Measurements from ENCODE around the gene ABT1. TPM values are rescaled to one million over a fixed set of nuclear protein-coding genes. Genes with fewer than 3 reads are reported as not detected.
"Not testable (repeated sequence)": the region's sequence is repeated elsewhere in the genome, so short reads cannot be mapped to it uniquely, and the experiment has no call there.

Gene ABT1
- total RNA-seq (10 to 100 TPM; 10.7 TPM), polyA plus RNA-seq (10 to 100 TPM in 1 of 2 donors, 1 to 10 TPM in 1; 8.4 to 10.3 TPM)
- long read RNA-seq, donor 1, transcript ABT1-201 (3 exons, 2,949 nt) = major isoform, 86 of 87 reads
- long read RNA-seq, donor 1, partial matches to known transcripts = 0 of 87 reads
- long read RNA-seq, donor 1, other reads (novel, unspliced or antisense) = 1 of 87 reads
- long read RNA-seq, donor 2, transcript ABT1-201 (3 exons, 2,949 nt) = major isoform, 14 of 17 reads
- long read RNA-seq, donor 2, partial matches to known transcripts = 1 of 17 reads
- long read RNA-seq, donor 2, other reads (novel, unspliced or antisense) = 2 of 17 reads

DNA sequence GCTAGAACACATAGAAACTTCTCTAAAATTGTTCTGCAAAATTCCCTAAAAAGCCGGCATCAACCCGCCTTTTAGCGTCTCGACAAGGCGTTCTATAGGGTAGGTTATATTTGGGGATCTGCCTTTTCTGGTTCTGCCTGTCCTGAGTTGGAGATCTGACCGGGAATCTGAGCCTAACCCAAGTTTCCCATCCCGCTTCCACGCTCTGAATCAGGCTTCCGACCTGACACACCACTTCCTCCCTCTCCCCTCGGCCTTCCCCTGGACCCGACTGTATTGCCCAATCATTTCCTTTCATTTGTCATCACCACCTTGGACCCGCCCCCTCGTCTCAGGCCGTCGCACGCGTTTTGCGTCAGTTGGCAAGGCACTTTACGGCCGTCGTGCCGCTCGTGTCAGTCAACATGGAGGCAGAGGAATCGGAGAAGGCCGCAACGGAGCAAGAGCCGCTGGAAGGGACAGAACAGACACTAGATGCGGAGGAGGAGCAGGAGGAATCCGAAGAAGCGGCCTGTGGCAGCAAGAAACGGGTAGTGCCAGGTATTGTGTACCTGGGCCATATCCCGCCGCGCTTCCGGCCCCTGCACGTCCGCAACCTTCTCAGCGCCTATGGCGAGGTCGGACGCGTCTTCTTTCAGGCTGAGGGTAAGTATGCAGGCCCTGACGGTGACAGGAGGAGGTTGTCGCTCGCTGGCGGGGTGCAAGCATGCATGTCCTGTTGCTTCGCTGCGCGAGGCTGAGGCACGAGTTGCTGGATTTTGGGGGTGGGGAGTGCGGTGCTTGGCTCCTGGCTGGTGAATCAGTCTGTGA is at the start of gene ABT1:
Gene ABT1, plus strand, starts transcription at position 375 of the 810 bp plus-strand sequence. Its CDS starts 30 bp downstream, at position 405.
- Histone ChIP-seq H3K27me3 (ENCODE audit: control insufficient read depth in 1 of 2, insufficient read depth in 2 of 2, low read length in 1 of 2) (peaks cover 0 to 2% of the 10 kb centered on the region in 2 donors), H3K4me3 (ENCODE audit: low read length in 2 of 2) (peak within 1 kb of the TSS; percentile 61 to 74), H3K27ac (ENCODE audit: low read depth in 1 of 2, low read length in 2 of 2) (peak within 1 kb of the TSS in 1 of 2 donors; percentile 64), H3K4me1 (ENCODE audit: control insufficient read depth in 1 of 2, insufficient read depth in 2 of 2, low read length in 2 of 2) (peaks cover 0 to 3% of the 10 kb centered on the region in 2 donors), H3K36me3 (ENCODE audit: control insufficient read depth in 1 of 2, insufficient read depth in 2 of 2, low read length in 1 of 2) (peaks cover 0 to 3% of the 10 kb centered on the region in 2 donors), H3K9me3 (ENCODE audit: control insufficient read depth, low read length) (no peaks in the 10 kb centered on the region)
- peak; percentile 98 for ATAC-seq (ENCODE audit: low FRiP score)
- 0 to 1% methylated on average over 51 of the region's 51 CpGs for WGBS, 2 donors
- intact Hi-C loops (cut with DNase I) = loop anchor here in 1 of 2 donors (10.0 kb wide), 1 partner anchor 548 kb away; a partner anchor contains a TSS
- DNase-seq = peak; percentile 99

DNA sequence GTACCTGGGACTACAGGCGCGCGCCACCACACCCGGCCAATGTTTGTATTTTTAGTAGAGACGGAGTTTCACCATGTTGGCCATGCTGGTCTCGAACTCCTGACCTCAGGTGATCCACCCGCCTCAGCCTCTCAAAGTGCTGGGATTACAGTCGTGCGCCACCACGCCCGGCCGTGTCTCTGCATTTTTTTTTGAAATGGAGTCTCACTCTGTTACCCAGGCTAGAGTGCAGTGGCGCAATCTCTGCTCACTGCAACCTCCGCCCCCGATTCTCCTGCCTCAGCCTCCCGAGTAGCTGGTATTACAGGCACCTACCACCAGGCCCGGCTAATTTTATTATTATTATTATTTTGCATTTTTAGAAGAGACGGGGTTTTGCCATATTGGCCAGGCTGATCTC is 49.4 kb upstream of the ABT1 start:
- H3K4me3 ChIP-seq (ENCODE audit: low read length in 2 of 2); H3K4me1 ChIP-seq (ENCODE audit: control insufficient read depth in 1 of 2, insufficient read depth in 2 of 2, low read length in 2 of 2); H3K36me3 ChIP-seq (ENCODE audit: control insufficient read depth in 1 of 2, insufficient read depth in 2 of 2, low read length in 1 of 2); H3K27ac ChIP-seq (ENCODE audit: low read depth in 1 of 2, low read length in 2 of 2); H3K9me3 ChIP-seq (ENCODE audit: control insufficient read depth, low read length); DNase-seq; ATAC-seq (ENCODE audit: low FRiP score); intact Hi-C loops (cut with DNase I); H3K27me3 ChIP-seq (ENCODE audit: control insufficient read depth in 1 of 2, insufficient read depth in 2 of 2, low read length in 1 of 2): not testable (repeated sequence)
- WGBS, 2 donors = 93 to 95% methylated on average over 18 of the region's 18 CpGs

DNA sequence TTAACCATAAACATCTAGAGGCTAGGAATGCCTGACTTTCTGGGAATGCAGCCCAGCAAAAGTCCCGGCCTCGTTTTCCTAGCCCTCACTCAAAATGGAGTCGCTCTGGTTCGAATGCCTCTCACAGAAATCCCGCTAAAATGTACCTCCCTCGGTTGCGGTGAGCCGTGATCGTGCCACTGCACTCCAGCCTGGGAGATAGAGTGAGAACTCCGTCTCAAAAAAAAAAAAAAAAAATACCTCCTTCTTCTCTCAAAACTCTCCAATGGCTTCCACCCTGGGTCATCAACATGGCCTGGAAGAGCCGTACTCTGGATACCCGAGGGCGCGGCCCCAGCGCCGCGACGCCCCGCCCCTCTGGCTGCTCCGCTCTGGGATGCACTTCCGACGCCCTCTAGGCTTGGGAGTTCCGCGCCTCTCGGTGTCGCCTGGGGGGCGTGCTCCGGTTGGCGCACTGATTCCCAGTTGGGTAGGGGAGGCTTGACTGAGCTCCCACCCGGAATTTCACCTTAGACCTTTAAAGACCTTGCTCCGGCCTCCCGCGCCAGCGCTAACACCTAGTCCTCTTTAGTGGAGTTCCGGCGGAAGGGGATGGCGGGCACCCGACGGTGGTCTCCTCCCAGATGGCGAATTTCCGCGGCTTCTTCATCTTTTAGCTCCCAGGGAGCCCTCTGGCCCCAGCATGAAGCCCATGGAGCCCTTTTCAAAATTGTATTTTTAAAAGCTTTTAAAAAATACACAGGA is 46.3 kb upstream of the ABT1 start:
- intact Hi-C loops (cut with DNase I) = loop anchor here in 1 of 2 donors (10.0 kb wide), 1 partner anchor 376 kb away; no protein-coding TSS in a partner anchor
- DNase-seq (peak; percentile 76 to 89), ATAC-seq (ENCODE audit: low FRiP score) (peak; percentile 34)
- WGBS, 2 donors = 5 to 7% methylated on average over 42 of the region's 42 CpGs
- no peak overlapping the region for H3K27ac ChIP-seq (ENCODE audit: low read depth in 1 of 2, low read length in 2 of 2)
- no peaks in the 10 kb centered on the region for H3K27me3 ChIP-seq (ENCODE audit: control insufficient read depth in 1 of 2, insufficient read depth in 2 of 2, low read length in 1 of 2)
- no peaks in the 10 kb centered on the region for H3K9me3 ChIP-seq (ENCODE audit: control insufficient read depth, low read length)
- peaks cover 0 to 3% of the 10 kb centered on the region in 2 donors for H3K36me3 ChIP-seq (ENCODE audit: control insufficient read depth in 1 of 2, insufficient read depth in 2 of 2, low read length in 1 of 2)
- peak overlapping the region; percentile 29 to 49 for H3K4me3 ChIP-seq (ENCODE audit: low read length in 2 of 2)
- peaks cover 0 to 2% of the 10 kb centered on the region in 2 donors for H3K4me1 ChIP-seq (ENCODE audit: control insufficient read depth in 1 of 2, insufficient read depth in 2 of 2, low read length in 2 of 2)

DNA sequence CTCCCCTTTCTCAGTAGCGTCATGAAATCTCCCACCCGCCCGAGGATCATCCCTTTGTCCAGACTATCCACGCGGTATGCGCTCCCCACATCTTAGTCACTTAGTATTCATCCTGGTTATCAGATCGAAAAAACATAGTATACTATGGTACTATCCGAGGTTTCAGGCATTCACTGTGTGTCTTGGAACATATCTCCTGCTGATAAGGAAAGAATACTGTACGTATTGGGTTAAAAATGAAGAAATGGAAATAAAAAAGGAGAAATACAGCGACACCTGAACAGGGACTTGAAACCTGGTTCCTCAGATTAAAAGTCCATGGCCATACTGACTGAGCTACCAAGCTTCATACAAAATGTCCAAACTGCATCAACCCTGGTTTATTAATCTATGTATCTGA is 44.5 kb upstream of the ABT1 start:
- ATAC-seq (ENCODE audit: low FRiP score) (no peak), DNase-seq (no peak)
- WGBS, 2 donors = 86 to 87% methylated on average over 10 of the region's 10 CpGs
- H3K27me3 ChIP-seq (ENCODE audit: control insufficient read depth in 1 of 2, insufficient read depth in 2 of 2, low read length in 1 of 2) = no peaks in the 10 kb centered on the region
- H3K27ac ChIP-seq (ENCODE audit: low read depth in 1 of 2, low read length in 2 of 2) = no peak overlapping the region
- H3K36me3 ChIP-seq (ENCODE audit: control insufficient read depth in 1 of 2, insufficient read depth in 2 of 2, low read length in 1 of 2) = no peaks in the 10 kb centered on the region
- intact Hi-C loops (cut with DNase I) = loop anchor here (2.0 to 10.0 kb wide), 3 partner anchors 13 to 377 kb away; partner anchors contain the start of gene HMGN4 (in 1 of the 2)
- H3K9me3 ChIP-seq (ENCODE audit: control insufficient read depth, low read length) = no peaks in the 10 kb centered on the region
- H3K4me3 ChIP-seq (ENCODE audit: low read length in 2 of 2) = no peak overlapping the region
- peaks cover 0 to 4% of the 10 kb centered on the region in 2 donors for H3K4me1 ChIP-seq (ENCODE audit: control insufficient read depth in 1 of 2, insufficient read depth in 2 of 2, low read length in 2 of 2)

DNA sequence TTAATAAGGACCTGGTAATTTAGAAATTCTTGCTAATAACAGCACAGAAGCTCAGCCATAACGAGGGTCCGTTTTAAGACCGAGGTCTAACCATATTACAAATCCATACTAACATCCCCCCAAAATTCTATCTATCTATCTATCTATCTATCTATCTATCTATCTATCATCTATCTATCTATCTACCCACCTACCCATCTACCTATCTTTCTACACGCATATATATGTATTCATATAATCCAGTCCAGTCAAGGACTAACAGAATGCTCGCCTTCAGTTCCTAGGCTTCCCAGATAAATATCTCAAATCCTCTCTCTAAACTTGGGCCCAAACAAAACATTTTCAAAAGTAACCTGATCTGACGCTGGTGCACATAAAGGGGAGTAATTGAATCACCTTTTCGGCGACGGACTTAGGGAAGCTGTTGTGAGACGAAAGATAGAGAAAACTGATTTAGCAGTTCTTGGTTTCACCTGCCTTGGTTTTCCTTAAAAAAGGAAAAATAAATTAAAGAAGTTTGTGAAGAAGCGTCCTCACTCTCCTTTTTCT is 44.0 kb upstream of the ABT1 start:
- DNase-seq (no peak), ATAC-seq (ENCODE audit: low FRiP score) (no peak)
- Histone ChIP-seq H3K36me3 (ENCODE audit: control insufficient read depth in 1 of 2, insufficient read depth in 2 of 2, low read length in 1 of 2) (no peaks in the 10 kb centered on the region), H3K4me1 (ENCODE audit: control insufficient read depth in 1 of 2, insufficient read depth in 2 of 2, low read length in 2 of 2) (peaks cover 0 to 4% of the 10 kb centered on the region in 2 donors), H3K4me3 (ENCODE audit: low read length in 2 of 2) (peak overlapping the region; percentile 43 to 57), H3K9me3 (ENCODE audit: control insufficient read depth, low read length) (no peaks in the 10 kb centered on the region), H3K27me3 (ENCODE audit: control insufficient read depth in 1 of 2, insufficient read depth in 2 of 2, low read length in 1 of 2) (no peaks in the 10 kb centered on the region), H3K27ac (ENCODE audit: low read depth in 1 of 2, low read length in 2 of 2) (no peak overlapping the region)
- intact Hi-C loops (cut with DNase I) = loop anchor here (2.0 to 10.0 kb wide), 3 partner anchors 14 to 378 kb away; partner anchors contain the start of gene HMGN4 (in 1 of the 2)
- 62 to 67% methylated on average over 11 of the region's 11 CpGs for WGBS, 2 donors

DNA sequence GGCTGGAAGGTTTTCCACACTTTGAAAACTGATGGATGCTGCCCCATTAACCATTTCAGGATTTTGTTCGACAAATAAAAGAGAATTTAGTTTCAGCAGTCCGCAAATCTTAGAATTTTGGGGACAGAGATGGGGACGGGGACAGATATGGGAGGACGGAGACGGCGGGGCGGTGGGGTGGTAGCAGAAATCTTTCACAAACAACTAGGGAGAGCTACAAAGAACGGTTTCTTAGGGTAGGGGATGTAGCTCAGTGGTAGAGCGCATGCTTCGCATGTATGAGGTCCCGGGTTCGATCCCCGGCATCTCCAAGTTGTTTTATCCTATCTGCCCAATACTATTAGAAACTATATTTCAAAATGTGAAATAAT is 43.5 kb upstream of the ABT1 start:
- Histone ChIP-seq H3K4me3 (ENCODE audit: low read length in 2 of 2) (peak overlapping the region; percentile 43 to 60), H3K36me3 (ENCODE audit: control insufficient read depth in 1 of 2, insufficient read depth in 2 of 2, low read length in 1 of 2) (no peaks in the 10 kb centered on the region), H3K27ac (ENCODE audit: low read depth in 1 of 2, low read length in 2 of 2) (peak overlapping the region in 1 of 2 donors; percentile 33), H3K9me3 (ENCODE audit: control insufficient read depth, low read length) (no peaks in the 10 kb centered on the region), H3K27me3 (ENCODE audit: control insufficient read depth in 1 of 2, insufficient read depth in 2 of 2, low read length in 1 of 2) (no peaks in the 10 kb centered on the region), H3K4me1 (ENCODE audit: control insufficient read depth in 1 of 2, insufficient read depth in 2 of 2, low read length in 2 of 2) (peaks cover 0 to 4% of the 10 kb centered on the region in 2 donors)
- intact Hi-C loops (cut with DNase I) = loop anchor here (2.0 to 10.0 kb wide), 3 partner anchors 14 to 378 kb away; partner anchors contain the start of gene HMGN4 (in 1 of the 2)
- ATAC-seq (ENCODE audit: low FRiP score) = peak; percentile 92
- 0 to 1% methylated on average over 13 of the region's 13 CpGs for WGBS, 2 donors
- DNase-seq = peak; percentile 74 to 89

DNA sequence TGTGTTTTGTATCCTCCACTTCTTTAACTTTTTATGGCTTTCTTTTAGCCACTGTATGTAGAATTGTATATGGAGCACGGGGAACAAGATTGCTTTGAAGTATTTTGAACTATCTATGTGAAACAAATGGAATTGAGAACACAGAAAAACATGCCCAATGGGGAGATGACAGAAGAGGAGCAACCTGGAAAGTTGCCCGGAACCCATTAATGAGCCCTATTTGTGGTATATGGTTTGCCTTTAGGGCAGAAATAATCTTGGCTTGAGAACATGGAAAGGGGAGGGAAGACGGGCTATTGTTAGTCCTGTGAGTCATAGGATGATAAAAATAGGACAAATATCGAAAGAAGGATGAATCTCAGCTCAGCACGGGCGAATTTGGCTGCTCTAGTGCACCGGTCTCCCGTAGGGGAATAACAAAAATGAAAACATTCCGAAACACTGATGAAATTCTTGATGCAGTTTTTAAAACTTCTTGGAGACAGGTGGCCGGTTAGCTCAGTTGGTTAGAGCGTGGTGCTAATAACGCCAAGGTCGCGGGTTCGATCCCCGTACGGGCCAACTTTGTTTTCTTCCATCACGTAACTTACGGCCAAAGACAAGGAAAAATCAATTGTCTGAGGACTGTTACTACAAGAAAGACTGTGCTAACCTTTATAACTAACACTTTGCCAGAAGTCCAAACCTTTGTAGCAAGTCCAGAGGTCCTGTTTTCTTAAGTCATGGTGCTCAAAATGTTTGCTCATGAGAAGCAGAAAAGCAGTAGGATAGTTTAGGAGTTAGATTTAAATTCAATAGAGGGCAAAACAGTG is 42.9 kb upstream of the ABT1 start:
- H3K27me3 ChIP-seq (ENCODE audit: control insufficient read depth in 1 of 2, insufficient read depth in 2 of 2, low read length in 1 of 2) = no peaks in the 10 kb centered on the region
- peaks cover 0 to 4% of the 10 kb centered on the region in 2 donors for H3K4me1 ChIP-seq (ENCODE audit: control insufficient read depth in 1 of 2, insufficient read depth in 2 of 2, low read length in 2 of 2)
- peak overlapping the region; percentile 12 to 45 for H3K27ac ChIP-seq (ENCODE audit: low read depth in 1 of 2, low read length in 2 of 2)
- 0 to 1% methylated on average over 19 of the region's 19 CpGs for WGBS, 2 donors
- peak overlapping the region; percentile 36 to 60 for H3K4me3 ChIP-seq (ENCODE audit: low read length in 2 of 2)
- intact Hi-C loops (cut with DNase I) = loop anchor here (1.0 to 10.0 kb wide), 5 partner anchors 15 to 379 kb away; partner anchors contain the start of gene HMGN4 (in 1 of the 2)
- ATAC-seq (ENCODE audit: low FRiP score) (peak; percentile 92), DNase-seq (peak; percentile 82 to 93)
- no peaks in the 10 kb centered on the region for H3K9me3 ChIP-seq (ENCODE audit: control insufficient read depth, low read length)
- H3K36me3 ChIP-seq (ENCODE audit: control insufficient read depth in 1 of 2, insufficient read depth in 2 of 2, low read length in 1 of 2) = no peaks in the 10 kb centered on the region
